ENCODE measurements around the gene RPS21.

Gene RPS21

GRCh38 chr20:62386383-62387218, at the start of gene RPS21:
Gene RPS21, plus strand, starts transcription at chr20:62387103. Its CDS starts 236 bp downstream, at chr20:62387339.
- H3K4me3 ChIP-seq (replicated peaks; ENCODE audit: low read depth, low read length): peak within 1 kb of the TSS; percentile 95
- DNase-seq (ENCODE audit: extremely low read depth, low read depth): peak; percentile 56
- TF ChIP-seq, protein P1, sequence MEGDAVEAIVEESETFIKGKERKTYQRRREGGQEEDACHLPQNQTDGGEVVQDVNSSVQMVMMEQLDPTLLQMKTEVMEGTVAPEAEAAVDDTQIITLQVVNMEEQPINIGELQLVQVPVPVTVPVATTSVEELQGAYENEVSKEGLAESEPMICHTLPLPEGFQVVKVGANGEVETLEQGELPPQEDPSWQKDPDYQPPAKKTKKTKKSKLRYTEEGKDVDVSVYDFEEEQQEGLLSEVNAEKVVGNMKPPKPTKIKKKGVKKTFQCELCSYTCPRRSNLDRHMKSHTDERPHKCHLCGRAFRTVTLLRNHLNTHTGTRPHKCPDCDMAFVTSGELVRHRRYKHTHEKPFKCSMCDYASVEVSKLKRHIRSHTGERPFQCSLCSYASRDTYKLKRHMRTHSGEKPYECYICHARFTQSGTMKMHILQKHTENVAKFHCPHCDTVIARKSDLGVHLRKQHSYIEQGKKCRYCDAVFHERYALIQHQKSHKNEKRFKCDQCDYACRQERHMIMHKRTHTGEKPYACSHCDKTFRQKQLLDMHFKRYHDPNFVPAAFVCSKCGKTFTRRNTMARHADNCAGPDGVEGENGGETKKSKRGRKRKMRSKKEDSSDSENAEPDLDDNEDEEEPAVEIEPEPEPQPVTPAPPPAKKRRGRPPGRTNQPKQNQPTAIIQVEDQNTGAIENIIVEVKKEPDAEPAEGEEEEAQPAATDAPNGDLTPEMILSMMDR (IDR thresholded peaks at IDR 0.05; ENCODE audit: low read depth, low read length, missing control alignments): no peak

DNA sequence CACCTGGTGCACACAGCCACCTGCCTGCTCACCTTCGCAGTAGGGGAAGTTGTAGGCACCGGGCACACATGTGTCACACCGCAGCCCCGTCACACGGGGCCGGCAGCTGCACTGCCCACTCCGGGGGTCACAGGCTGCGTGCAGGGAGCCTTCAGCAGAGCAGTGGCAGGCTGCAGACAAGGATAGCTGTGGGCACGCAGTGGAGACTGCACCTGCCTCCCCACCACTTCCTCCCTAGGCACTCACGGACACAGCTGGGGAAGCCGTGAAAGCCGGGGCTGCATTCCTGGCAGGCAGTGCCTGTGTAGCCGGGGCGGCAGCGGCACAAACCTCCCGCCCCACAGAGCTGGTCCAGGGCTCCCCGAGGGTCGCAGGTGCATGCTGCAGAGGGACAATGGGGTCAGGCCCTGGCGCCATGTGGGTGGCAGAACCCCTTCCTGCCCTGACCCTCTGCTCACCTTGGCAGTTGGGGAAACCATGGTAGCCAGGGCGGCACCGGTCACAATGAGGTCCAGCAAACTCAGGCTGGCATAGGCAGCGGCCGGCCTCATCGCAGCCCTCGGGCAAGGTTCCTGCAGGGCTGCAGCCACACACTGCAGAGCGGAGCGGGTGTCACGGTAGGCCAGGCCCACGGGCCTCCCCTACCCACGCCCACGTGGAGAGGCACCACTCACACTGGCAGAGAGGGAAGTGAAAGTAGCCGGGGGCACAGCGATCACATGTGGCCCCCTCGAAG, 49.2 kb upstream of the RPS21 start:
- H3K4me3 ChIP-seq (replicated peaks; ENCODE audit: low read depth, low read length): no peak overlapping the region
- no peak for DNase-seq (ENCODE audit: extremely low read depth, low read depth)
- TF ChIP-seq, protein P1 (IDR thresholded peaks at IDR 0.05; ENCODE audit: low read depth, low read length, missing control alignments): no peak

GRCh38 chr20:62338294-62338620, 48.6 kb upstream of the RPS21 start:
- TF ChIP-seq, protein P1 (IDR thresholded peaks at IDR 0.05; ENCODE audit: low read depth, low read length, missing control alignments): no peak
- no peak for DNase-seq (ENCODE audit: extremely low read depth, low read depth)
- H3K4me3 ChIP-seq (replicated peaks; ENCODE audit: low read depth, low read length): no peak overlapping the region

DNA sequence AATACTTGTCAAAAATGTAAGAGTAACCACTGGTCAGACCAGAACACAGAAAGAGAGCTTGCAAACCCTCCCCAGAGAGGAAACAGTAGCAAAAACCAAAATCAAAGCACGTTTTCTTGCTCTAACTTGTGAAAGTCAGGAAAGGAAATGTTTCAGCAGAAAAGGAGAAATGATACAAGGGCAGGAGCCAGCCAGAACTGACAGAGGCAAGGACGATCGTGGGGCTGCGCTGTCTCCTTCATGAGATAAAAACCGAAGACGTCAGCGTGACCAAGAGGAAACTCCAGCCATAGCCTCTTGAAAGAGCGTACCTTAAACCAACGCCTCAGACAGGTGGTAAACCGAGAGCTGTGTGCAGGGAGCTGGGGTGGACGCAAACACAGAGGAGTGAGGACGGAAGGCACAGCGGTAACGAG, 47.2 kb upstream of the RPS21 start:
- TF ChIP-seq, protein P1 (IDR thresholded peaks at IDR 0.05; ENCODE audit: low read depth, low read length, missing control alignments): no peak
- H3K4me3 ChIP-seq (replicated peaks; ENCODE audit: low read depth, low read length): no peak overlapping the region
- no peak for DNase-seq (ENCODE audit: extremely low read depth, low read depth)

DNA sequence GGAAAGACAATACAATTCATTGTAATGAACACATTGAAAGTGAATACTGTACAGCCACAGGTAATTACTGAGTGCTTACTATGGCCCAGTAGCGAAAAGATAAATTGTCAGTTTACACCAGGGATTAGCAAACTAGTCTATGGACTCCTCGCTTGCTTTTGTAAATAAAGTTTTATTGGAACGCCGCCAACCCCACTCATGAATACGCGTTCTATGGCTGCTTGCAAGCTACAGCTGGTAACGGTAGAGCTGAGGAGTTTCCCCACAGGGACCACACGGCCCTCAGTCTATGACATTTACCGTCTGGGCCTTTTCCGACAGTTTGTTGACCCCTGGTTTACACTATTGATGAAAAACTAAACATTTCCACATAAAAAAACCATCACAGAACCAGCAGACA, 44.0 kb upstream of the RPS21 start:
- no peak for DNase-seq (ENCODE audit: extremely low read depth, low read depth)
- TF ChIP-seq, protein P1 (IDR thresholded peaks at IDR 0.05; ENCODE audit: low read depth, low read length, missing control alignments): no peak
- H3K4me3 ChIP-seq (replicated peaks; ENCODE audit: low read depth, low read length): no peak overlapping the region

GRCh38 chr20:62344092-62344491, 42.8 kb upstream of the RPS21 start:
- TF ChIP-seq, protein P1 (IDR thresholded peaks at IDR 0.05; ENCODE audit: low read depth, low read length, missing control alignments): no peak
- no peak for DNase-seq (ENCODE audit: extremely low read depth, low read depth)
- no peak overlapping the region for H3K4me3 ChIP-seq (replicated peaks; ENCODE audit: low read depth, low read length)

Measured in HFF-Myc (cell line).